HepG2 (cell line): ENCODE results near the gene JMJD1C. TPM values are rescaled to one million over a fixed set of nuclear protein-coding genes. Genes with fewer than 3 reads are reported as not detected.

Experiments
- AHR ChIP-seq: IDR thresholded peaks from 2 replicates; pipeline ENCODE4 v1.6.1; 2018; ENCODE audit warnings: missing genetic modification reagents, missing compliant biosample characterization
- CERS6 ChIP-seq: sonication (generic); formaldehyde crosslinking; IDR thresholded peaks from 2 replicates; pipeline ENCODE4 v1.5.0; 2020; ENCODE audit warnings: missing genetic modification reagents
- CSRNP1 ChIP-seq: sonication (generic); formaldehyde crosslinking; IDR thresholded peaks from 2 replicates; pipeline ENCODE4 v1.8.1; 2023; ENCODE audit warnings: mild to moderate bottlenecking, missing genetic modification reagents
- HCFC1 ChIP-seq: fragments of 150-350 bp; IDR thresholded peaks from 2 replicates; pipeline ENCODE4 v1.6.1; 2014; ENCODE audit warnings: low read depth, low read length
- NR2F6 ChIP-seq, 2 experiments: IDR thresholded peaks; 2 replicates each; pipeline ENCODE4 v1.6.1; 2016; ENCODE audit warnings: antibody characterized with exemption in 1 of 2, mild to moderate bottlenecking in 1 of 2
- NR3C1 ChIP-seq: sonication (generic); formaldehyde crosslinking; IDR thresholded peaks from 2 replicates; pipeline ENCODE4 v1.4.0; 2020; ENCODE audit warnings: missing genetic modification reagents
- SNAPC4 ChIP-seq: sonication (generic); formaldehyde crosslinking; IDR thresholded peaks from 2 replicates; pipeline ENCODE4 v1.4.0; 2020; ENCODE audit warnings: mild to moderate bottlenecking, missing genetic modification reagents
- TIGD3 ChIP-seq: sonication (generic); formaldehyde crosslinking; IDR thresholded peaks from 2 replicates; pipeline ENCODE4 v1.5.1; 2020; ENCODE audit warnings: mild to moderate bottlenecking, missing genetic modification reagents, borderline replicate concordance
- USF2 ChIP-seq, 2 experiments: sonication (generic) in 1 of 2; formaldehyde crosslinking in 1 of 2; IDR thresholded peaks; 2 replicates each; pipeline versions ENCODE4 v1.5.1 to v1.6.1; 2011 to 2020; ENCODE audit warnings: borderline replicate concordance in 1 of 2, low read depth in 1 of 2, low read length in 1 of 2, mild to moderate bottlenecking in 1 of 2, missing genetic modification reagents in 1 of 2, moderate library complexity in 1 of 2
- ZNF724P ChIP-seq: sonication (generic); formaldehyde crosslinking; IDR thresholded peaks from 2 replicates; pipeline ENCODE4 v1.8.0; 2022; ENCODE audit warnings: missing genetic modification reagents, borderline replicate concordance
- ZSCAN30 ChIP-seq: sonication (generic); formaldehyde crosslinking; IDR thresholded peaks from 2 replicates; pipeline ENCODE4 v1.5.0; 2020; ENCODE audit warnings: mild to moderate bottlenecking, missing genetic modification reagents
- ZSCAN9 ChIP-seq: IDR thresholded peaks from 2 replicates; pipeline ENCODE4 v1.6.1; 2016; ENCODE audit warnings: borderline replicate concordance
- polyA plus RNA-seq, 8 experiments: library from polyadenylated mRNA; depleted of rRNA in 3 of 8; stranded (reverse) in 7 of 8; unstranded in 1 of 8; fragments of >200 nt; fragmentation: Illumina TruSeq in 4 of 8; extraction: Trizol in 4 of 8; gene quantifications; 2 replicates each; pipeline versions ENCODE4 v1.2.1 to v1.2.3, GENCODE V29; 2011 to 2016; ENCODE audit warnings: low read depth in 4 of 8, missing spikeins in 1 of 8, mixed read lengths in 1 of 8; ENCODE audit not compliant: insufficient read depth in 1 of 8
- total RNA-seq, 5 experiments: library from RNA; depleted of rRNA; stranded (reverse); fragments of >200 nt; fragmentation: Illumina TruSeq; extraction: Trizol; gene quantifications; 2 replicates each; pipeline ENCODE4 v1.2.3, GENCODE V29; 2016; ENCODE audit warnings: low read depth in 1 of 5

Gene JMJD1C
- total and polyA plus RNA-seq, 2 of the 13 experiments (the other 11 are each of a cell fraction or from before 2014, with no cell fraction given), result 42.3 to 42.7 TPM

GRCh38 chr10:63133821-63134557, 331.8 kb downstream of the JMJD1C start (continued):
- no peak for TF ChIP-seq ZSCAN30 (CRISPR knock-in tag)
- TF ChIP-seq TIGD3, result no peak
- 0 out of 2 replicates have a peak, but pooled peaks have one; percentile 3 for TF ChIP-seq ZNF724P (CRISPR knock-in tag)
- no peak for TF ChIP-seq NR3C1 (CRISPR knock-in tag)
- TF ChIP-seq HCFC1, result no peak
- TF ChIP-seq SNAPC4 (CRISPR knock-in tag), result 0 out of 2 replicates have a peak, but pooled peaks have one; percentile 11
- TF ChIP-seq AHR (CRISPR knock-in tag), result no peak
- no peak for TF ChIP-seq USF2 (IDR thresholded peaks at IDR 0.05; ENCODE audit: low read depth, low read length)
- 0 out of 2 replicates have a peak, but pooled peaks have one; percentile 14 for TF ChIP-seq USF2 (CRISPR knock-in tag; IDR thresholded peaks at IDR 0.05; ENCODE audit: borderline replicate concordance)
- no peak for TF ChIP-seq NR2F6 (IDR thresholded peaks at IDR 0.05)
- TF ChIP-seq NR2F6 (CRISPR knock-in tag; IDR thresholded peaks at IDR 0.05), result no peak
- no peak for TF ChIP-seq CSRNP1 (CRISPR knock-in tag)
- no peak for TF ChIP-seq ZSCAN9
- TF ChIP-seq CERS6 (CRISPR knock-in tag), result no peak
